H1 (cell line): Measurements from ENCODE around the gene CACNA2D4. TPM values are rescaled to one million over a fixed set of nuclear protein-coding genes. Genes with fewer than 3 reads are reported as not detected.

Experiments
- CTCF ChIA-PET: fragments of 300-600 bp; sonication (Branson Sonifier 250); formaldehyde crosslinking; loops from one replicate; lab custom pipeline; 2021; ENCODE audit not compliant: partially characterized antibody; lab: Charles Lee
- POLR2A ChIA-PET: fragments of 300-600 bp; sonication (Branson Sonifier 250); formaldehyde crosslinking; loops from one replicate; lab custom pipeline; 2021; ENCODE audit warnings: inconsistent platforms; ENCODE audit not compliant: partially characterized antibody; lab: Charles Lee
- DNase-seq, 2 experiments: peaks; one replicate each; pipeline versions ENCODE4 v3.0.0 to v3.0.0-alpha.2; 2010 to 2022; ENCODE audit warnings: low spot score in 2 of 2, low read depth in 1 of 2, mixed read lengths in 1 of 2
- FAIRE-seq: peaks from 2 replicates; lab custom pipeline; 2011; peaks lifted over from hg19 to GRCh38; lab: Jason Lieb, UNC
- H2AFZ ChIP-seq: 2 replicates; pipeline ENCODE4 v1.8.1; 2012; ENCODE audit warnings: low read length, inconsistent platforms
- H2AK5ac ChIP-seq: 2 replicates; pipeline ENCODE4 v1.6.1; 2013; ENCODE audit warnings: low read depth, low read length
- H2BK120ac ChIP-seq: replicated peaks from 2 replicates; pipeline ENCODE3; 2013; ENCODE audit warnings: low read depth, low read length, inconsistent platforms
- H2BK12ac ChIP-seq: 2 replicates; pipeline ENCODE4 v1.6.1; 2013; ENCODE audit warnings: low read depth, low read length
- H2BK15ac ChIP-seq: 2 replicates; pipeline ENCODE4 v1.6.1; 2013; ENCODE audit warnings: low read length
- H2BK20ac ChIP-seq: 2 replicates; pipeline ENCODE4 v1.6.1; 2013; ENCODE audit warnings: low read length
- H2BK5ac ChIP-seq: 2 replicates; pipeline ENCODE4 v1.6.1; 2013; ENCODE audit warnings: low read depth, low read length
- H3K14ac ChIP-seq: 2 replicates; pipeline ENCODE4 v1.6.1; 2013; ENCODE audit warnings: inconsistent platforms; ENCODE audit not compliant: insufficient read length
- H3K18ac ChIP-seq: 2 replicates; pipeline ENCODE4 v1.6.1; 2013; ENCODE audit warnings: low read length; ENCODE audit errors: extremely low read depth
- H3K23ac ChIP-seq: 2 replicates; pipeline ENCODE4 v1.6.1; 2013; ENCODE audit warnings: inconsistent platforms; ENCODE audit not compliant: insufficient read length
- H3K23me2 ChIP-seq: 2 replicates; pipeline ENCODE4 v1.6.1; 2013; ENCODE audit warnings: low read depth, low read length
- H3K27ac ChIP-seq: 2 replicates; pipeline ENCODE4 v1.6.1; 2011; ENCODE audit warnings: low read depth, low read length, inconsistent platforms
- H3K27me3 ChIP-seq, 4 experiments: replicated peaks in 1 of 4; 1 replicate in 1 of 4; 2 replicates in 3 of 4; pipeline versions ENCODE4 v1.6.1 to v1.8.1; 2011 to 2013; ENCODE audit warnings: low read length in 3 of 4, mild to moderate bottlenecking in 3 of 4, inconsistent platforms in 2 of 4, mixed read lengths in 2 of 4, moderate library complexity in 1 of 4; ENCODE audit not compliant: control insufficient read depth in 3 of 4, insufficient read depth in 3 of 4; ENCODE audit errors: extremely low read depth in 1 of 4
- H3K36me3 ChIP-seq, 4 experiments: 2 replicates each; pipeline versions ENCODE4 v1.6.1 to v1.8.1; 2011 to 2013; ENCODE audit warnings: mild to moderate bottlenecking in 4 of 4, low read length in 3 of 4, moderate library complexity in 2 of 4, control low read depth in 1 of 4, inconsistent platforms in 1 of 4; ENCODE audit not compliant: insufficient read depth in 4 of 4, control insufficient read depth in 2 of 4
- H3K4ac ChIP-seq: replicated peaks from 2 replicates; pipeline ENCODE3; 2013; ENCODE audit warnings: low read length, low read depth, mixed read lengths, inconsistent platforms; ENCODE audit not compliant: insufficient read length
- H3K4me1 ChIP-seq, 4 experiments: replicated peaks in 1 of 4; 1 replicate in 1 of 4; 2 replicates in 3 of 4; pipeline versions ENCODE4 v1.6.1 to v1.8.1; 2011 to 2013; ENCODE audit warnings: low read length in 3 of 4, inconsistent platforms in 2 of 4, mixed read lengths in 1 of 4; ENCODE audit not compliant: insufficient read depth in 4 of 4, control insufficient read depth in 3 of 4
- H3K4me2 ChIP-seq, 2 experiments: 2 replicates each; pipeline versions ENCODE4 v1.6.1 to v1.8.1; 2011 to 2013; ENCODE audit warnings: low read depth in 2 of 2, low read length in 2 of 2, control low read depth in 1 of 2, inconsistent platforms in 1 of 2, mild to moderate bottlenecking in 1 of 2; ENCODE audit not compliant: insufficient read depth in 1 of 2
- H3K4me3 ChIP-seq, 4 experiments: fragments of 200-600, 300-600 bp in 1 of 4; sonication (generic), shearing (Covaris generic), sonication (Bioruptor Twin) in 1 of 4; 2 replicates each; pipeline versions ENCODE4 v1.5.1 to v1.8.1; 2011 to 2016; ENCODE audit warnings: low read length in 4 of 4, low read depth in 3 of 4, control low read depth in 2 of 4, inconsistent platforms in 2 of 4, mild to moderate bottlenecking in 2 of 4, mixed read lengths in 1 of 4, moderate library complexity in 1 of 4; ENCODE audit not compliant: insufficient read depth in 2 of 4; ENCODE audit errors: extremely low read depth in 1 of 4
- H3K56ac ChIP-seq: replicated peaks from 2 replicates; pipeline ENCODE3; 2013; ENCODE audit warnings: low read depth, mild to moderate bottlenecking, mixed read lengths, low read length, inconsistent platforms; ENCODE audit not compliant: insufficient read length
- H3K79me1 ChIP-seq: 2 replicates; pipeline ENCODE4 v1.6.1; 2013; ENCODE audit warnings: low read depth, low read length, control low read depth
- H3K79me2 ChIP-seq, 2 experiments: 2 replicates each; pipeline versions ENCODE4 v1.6.1 to v1.8.1; 2012 to 2013; ENCODE audit warnings: low read length in 2 of 2, mild to moderate bottlenecking in 2 of 2, inconsistent platforms in 1 of 2; ENCODE audit not compliant: insufficient read depth in 2 of 2, control insufficient read depth in 1 of 2
- H3K9ac ChIP-seq, 4 experiments: replicated peaks in 1 of 4; 1 replicate in 1 of 4; 2 replicates in 3 of 4; pipeline versions ENCODE4 v1.6.1 to v1.8.1; 2011 to 2013; ENCODE audit warnings: low read depth in 3 of 4, low read length in 3 of 4, control low read depth in 2 of 4, mild to moderate bottlenecking in 2 of 4, moderate library complexity in 2 of 4, inconsistent platforms in 1 of 4; ENCODE audit errors: extremely low read depth in 1 of 4
- H3K9me3 ChIP-seq, 2 experiments: 2 replicates each; pipeline versions ENCODE4 v1.6.1 to v1.8.1; 2012 to 2013; ENCODE audit warnings: mild to moderate bottlenecking in 2 of 2, moderate library complexity in 2 of 2, control low read depth in 1 of 2, inconsistent platforms in 1 of 2, low read depth in 1 of 2, low read length in 1 of 2, mixed read lengths in 1 of 2; ENCODE audit not compliant: insufficient read depth in 2 of 2
- H4K20me1 ChIP-seq, 2 experiments: replicated peaks in 1 of 2; 2 replicates each; pipeline versions ENCODE3 to v1.8.1; 2011 to 2013; ENCODE audit warnings: inconsistent platforms in 2 of 2, low read length in 2 of 2, mild to moderate bottlenecking in 1 of 2; ENCODE audit not compliant: insufficient read depth in 2 of 2, control insufficient read depth in 1 of 2
- H4K5ac ChIP-seq: 2 replicates; pipeline ENCODE4 v1.6.1; 2013; ENCODE audit warnings: low read length, low read depth, mixed read lengths, inconsistent platforms; ENCODE audit not compliant: insufficient read length
- H4K8ac ChIP-seq: 2 replicates; pipeline ENCODE4 v1.8.0; 2013; ENCODE audit warnings: mild to moderate bottlenecking, moderate library complexity, low read length, inconsistent platforms; ENCODE audit not compliant: insufficient read depth; ENCODE audit errors: extremely low read depth
- H4K91ac ChIP-seq: replicated peaks from 2 replicates; pipeline ENCODE3; 2013; ENCODE audit warnings: low read length, mixed read lengths, inconsistent platforms; ENCODE audit not compliant: insufficient read length
- BRCA1 ChIP-seq: IDR thresholded peaks from 2 replicates; pipeline ENCODE4 v1.6.1; 2012; ENCODE audit warnings: low read depth, low read length, improper control_type of control experiment
- HDAC2 ChIP-seq, 2 experiments: fragments of 300-600 bp in 1 of 2; sonication (generic) in 1 of 2; IDR thresholded peaks; 2 replicates each; pipeline ENCODE4 v1.6.1; 2011 to 2012; ENCODE audit warnings: low read depth in 2 of 2, low read length in 2 of 2, mild to moderate bottlenecking in 2 of 2, moderate library complexity in 2 of 2, borderline replicate concordance in 1 of 2, inconsistent platforms in 1 of 2
- POU5F1 ChIP-seq: IDR thresholded peaks from 2 replicates; pipeline ENCODE4 v1.6.1; 2011; ENCODE audit warnings: low read depth, mild to moderate bottlenecking, low read length, moderate library complexity
- SUZ12 ChIP-seq: fragments of 200-600 bp; sonication (generic); IDR thresholded peaks from 2 replicates; pipeline ENCODE4 v1.6.1; 2012; ENCODE audit warnings: mild to moderate bottlenecking, inconsistent platforms, low read length, moderate library complexity, mixed read lengths
- TAF1 ChIP-seq: IDR thresholded peaks from 2 replicates; pipeline ENCODE4 v1.6.1; 2011; ENCODE audit warnings: mild to moderate bottlenecking, low read depth, low read length
- TEAD4 ChIP-seq: IDR thresholded peaks from 2 replicates; pipeline ENCODE4 v1.6.1; 2012; ENCODE audit warnings: low read depth, low read length, inconsistent platforms, mixed read lengths
- WGBS, 2 experiments: shearing (Covaris generic) in 1 of 2; methylation state at CpG; one replicate each; pipeline versions ENCODE4 v1.1.6 to v1.1.7; 2013 to 2015; ENCODE audit warnings: low lambda C conversion rate in 2 of 2, mixed read lengths in 2 of 2, inconsistent platforms in 1 of 2, low coverage in 1 of 2, missing lambda C conversion rate in 1 of 2; ENCODE audit not compliant: insufficient replicate concordance in 2 of 2, insufficient coverage in 1 of 2, insufficient read length in 1 of 2; ENCODE audit errors: extremely low coverage in 1 of 2, missing lambda C conversion rate in 1 of 2; 5-methylcytosine and 5-hydroxymethylcytosine counted together
- polyA plus RNA-seq, 7 experiments: library from polyadenylated mRNA; depleted of rRNA in 3 of 7; stranded (reverse) in 5 of 7; unstranded in 2 of 7; fragments of >200 nt in 5 of 7; fragments of 200-250 nt in 2 of 7; gene quantifications; 1 replicate in 5 of 7; 2 replicates in 1 of 7; 4 replicates in 1 of 7; pipeline versions ENCODE4 v1.2.1 to v1.2.3, GENCODE V29; 2011 to 2013; ENCODE audit warnings: missing spikeins in 2 of 7, mixed read lengths in 2 of 7
- total RNA-seq: library from RNA; stranded (reverse); fragmentation: NEBNext Ultra II Directional; extraction: Animal tissue kit (Norgen Biotek cat#: 25700); gene quantifications from 2 replicates; pipeline ENCODE4 v1.2.1, GENCODE V29; 2021

CACNA2D4 gene
- total and polyA plus RNA-seq, 2 of the 8 experiments (the other 6 are each of a cell fraction or from before 2014, with no cell fraction given) = 0.44 to 0.88 TPM

GRCh38 chr12:1798641-1799020, 119.8 kb downstream of the CACNA2D4 start:
- H3K79me1 ChIP-seq = no peaks in the 10 kb centered on the region
- WGBS, 2 experiments = 84% methylated on average over 6 of the region's 6 CpGs; no CpG with 5 or more reads in 1 of the 2 experiments
- no peaks in the 10 kb centered on the region for H3K9me3 ChIP-seq
- FAIRE-seq (no peak), DNase-seq (no peak)
- no peak overlapping the region for H3K4me2 ChIP-seq
- no peak overlapping the region for H2BK5ac ChIP-seq
- H2AFZ ChIP-seq = no peak overlapping the region
- no peak overlapping the region for H4K8ac ChIP-seq
- no peak overlapping the region for H3K4me3 ChIP-seq
- H3K23ac ChIP-seq = no peak overlapping the region
- H4K5ac ChIP-seq = no peak overlapping the region
- TF ChIP-seq TEAD4 (no peak), TAF1 (no peak), POU5F1 (no peak), BRCA1 (no peak), HDAC2 (IDR thresholded peaks at IDR 0.05; ENCODE audit: borderline replicate concordance in 1 of 2, low read depth in 2 of 2, low read length in 2 of 2) (no peak), SUZ12 (no peak)
- no peak overlapping the region for H3K27ac ChIP-seq
- no peak overlapping the region for H3K9ac ChIP-seq
- no peaks in the 10 kb centered on the region for H3K79me2 ChIP-seq
- no peak overlapping the region for H4K91ac ChIP-seq
- H3K36me3 ChIP-seq = no peaks in the 10 kb centered on the region
- no peak overlapping the region for H2BK120ac ChIP-seq
- no peak overlapping the region for H2BK15ac ChIP-seq
- H3K4ac ChIP-seq = no peak overlapping the region
- H3K4me1 ChIP-seq = peaks cover 0 to 12% (median 1%) of the 10 kb centered on the region in 4 experiments; a peak in 5 of 7 replicates
- no peak overlapping the region for H3K56ac ChIP-seq
- H3K23me2 ChIP-seq = peaks cover 11% of the 10 kb centered on the region
- no peak overlapping the region for H2BK20ac ChIP-seq
- peaks cover 1 to 11% (median 7%) of the 10 kb centered on the region in 4 experiments; a peak in 6 of 7 replicates for H3K27me3 ChIP-seq
- no peak overlapping the region for H3K18ac ChIP-seq
- CTCF ChIA-PET = interaction anchor here (0.9 to 14.3 kb wide), 7 partner anchors 10 to 145 kb away, joined by 3 to 188 read pairs (median 4); no protein-coding TSS in a partner anchor
- H3K14ac ChIP-seq = no peak overlapping the region
- no peaks in the 10 kb centered on the region for H4K20me1 ChIP-seq
- H2BK12ac ChIP-seq = no peak overlapping the region
- POLR2A ChIA-PET = interaction anchor here (0.8 kb wide), 1 partner anchor 26 kb away, joined by 3 read pairs; no protein-coding TSS in a partner anchor
- no peak overlapping the region; the same call in 1 of the 2 replicates for H2AK5ac ChIP-seq
